ENCODE results near the gene RNF26.

DNA sequence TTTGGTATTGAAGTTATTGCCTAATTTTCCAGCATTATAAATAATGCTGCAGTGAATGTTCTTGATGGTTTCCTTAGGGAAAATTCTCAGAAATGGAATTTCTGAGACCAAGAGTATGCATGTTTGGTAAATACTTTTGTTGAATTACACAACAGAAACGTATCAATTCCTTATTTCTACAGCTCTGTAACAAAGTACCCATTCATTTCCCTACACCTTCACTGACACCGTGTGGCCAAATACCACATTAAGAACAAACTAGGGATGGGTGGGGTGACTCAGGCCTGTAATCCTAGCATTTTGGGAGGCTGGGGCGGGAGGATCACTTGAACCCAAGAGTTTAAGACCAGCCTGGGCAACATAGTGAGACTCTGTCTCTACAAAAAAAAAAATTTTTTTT, 39.1 kb upstream of the RNF26 start:
- no peak for TF ChIP-seq POLR2A (IDR thresholded peaks at IDR 0.05)
- TF ChIP-seq, protein P1, sequence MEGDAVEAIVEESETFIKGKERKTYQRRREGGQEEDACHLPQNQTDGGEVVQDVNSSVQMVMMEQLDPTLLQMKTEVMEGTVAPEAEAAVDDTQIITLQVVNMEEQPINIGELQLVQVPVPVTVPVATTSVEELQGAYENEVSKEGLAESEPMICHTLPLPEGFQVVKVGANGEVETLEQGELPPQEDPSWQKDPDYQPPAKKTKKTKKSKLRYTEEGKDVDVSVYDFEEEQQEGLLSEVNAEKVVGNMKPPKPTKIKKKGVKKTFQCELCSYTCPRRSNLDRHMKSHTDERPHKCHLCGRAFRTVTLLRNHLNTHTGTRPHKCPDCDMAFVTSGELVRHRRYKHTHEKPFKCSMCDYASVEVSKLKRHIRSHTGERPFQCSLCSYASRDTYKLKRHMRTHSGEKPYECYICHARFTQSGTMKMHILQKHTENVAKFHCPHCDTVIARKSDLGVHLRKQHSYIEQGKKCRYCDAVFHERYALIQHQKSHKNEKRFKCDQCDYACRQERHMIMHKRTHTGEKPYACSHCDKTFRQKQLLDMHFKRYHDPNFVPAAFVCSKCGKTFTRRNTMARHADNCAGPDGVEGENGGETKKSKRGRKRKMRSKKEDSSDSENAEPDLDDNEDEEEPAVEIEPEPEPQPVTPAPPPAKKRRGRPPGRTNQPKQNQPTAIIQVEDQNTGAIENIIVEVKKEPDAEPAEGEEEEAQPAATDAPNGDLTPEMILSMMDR (IDR thresholded peaks at IDR 0.05) = no peak
